GM19035 (cell line): ENCODE data around the gene CLDN16.

Experiments used
- ATAC-seq: cut with Tn5 transposase; IDR thresholded peaks from one replicate; pipeline ENCODE4 v1.9.1; 2021; ENCODE audit not compliant: unreplicated experiment

The CLDN16 gene

DNA sequence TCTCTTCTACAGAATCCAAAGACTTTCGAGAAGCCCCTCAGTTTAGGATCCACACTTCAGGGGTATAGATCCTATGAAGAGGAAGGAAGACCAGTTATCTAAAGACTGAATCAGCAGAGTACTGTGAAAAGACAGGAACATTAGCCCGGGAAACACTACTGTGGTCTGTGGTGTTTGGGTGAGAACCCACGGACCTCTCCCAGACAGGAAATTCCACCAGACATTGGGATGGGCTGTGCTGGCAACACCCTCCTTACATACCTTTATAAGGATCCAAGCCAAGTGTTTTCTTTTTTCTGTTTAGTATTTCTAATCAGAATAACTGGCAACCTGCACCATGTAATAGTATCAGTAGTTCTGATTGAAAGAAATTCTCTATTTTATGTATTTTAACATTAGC lies 47.7 kb downstream of the CLDN16 start:
- no peak for ATAC-seq

DNA sequence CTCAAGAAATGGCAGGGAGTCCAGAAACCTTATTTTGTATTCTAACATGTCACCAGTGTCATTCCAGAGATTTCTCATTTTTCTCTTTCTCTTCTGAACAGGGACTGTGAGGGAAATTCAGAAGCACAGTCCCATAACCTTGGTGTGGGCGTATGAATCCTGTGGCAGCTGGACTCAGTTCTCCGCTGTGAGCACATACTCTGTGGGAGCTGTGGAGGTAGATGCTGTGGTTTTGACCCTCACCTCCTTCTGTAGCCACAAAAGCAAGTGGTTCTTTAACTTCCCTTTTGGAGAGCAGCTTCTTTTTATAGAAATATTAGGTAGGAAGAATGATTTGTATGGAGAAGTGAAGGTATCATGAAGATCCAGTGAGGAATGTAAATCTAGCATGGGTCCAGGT lies 48.4 kb downstream of the CLDN16 start:
- ATAC-seq, result no peak

- ATAC-seq, result no peak
Measured at GRCh38 chr3:190442240-190442639, 54.3 kb downstream of the CLDN16 start.

GRCh38 chr3:190443257-190443656 lies 55.3 kb downstream of the CLDN16 start:
- ATAC-seq, result no peak

DNA sequence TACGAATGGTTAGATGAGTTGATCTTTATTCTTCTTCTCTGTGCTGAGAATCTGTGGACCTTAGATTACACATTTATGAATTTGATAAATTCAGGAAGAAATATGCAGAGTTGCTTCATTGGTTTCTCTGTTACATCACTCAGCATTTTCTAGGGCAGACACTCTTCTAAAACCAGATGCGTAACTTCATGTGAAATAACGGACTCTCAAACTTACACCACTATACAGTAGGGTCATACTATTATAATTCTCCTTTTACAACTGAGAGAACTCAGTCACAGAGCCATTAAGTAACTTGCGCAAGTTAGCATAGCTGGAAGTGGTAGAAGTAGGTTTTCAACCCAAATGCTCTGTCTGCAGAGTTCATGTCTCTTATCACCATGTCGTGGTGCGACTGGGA lies 56.0 kb downstream of the CLDN16 start:
- ATAC-seq, result no peak

DNA sequence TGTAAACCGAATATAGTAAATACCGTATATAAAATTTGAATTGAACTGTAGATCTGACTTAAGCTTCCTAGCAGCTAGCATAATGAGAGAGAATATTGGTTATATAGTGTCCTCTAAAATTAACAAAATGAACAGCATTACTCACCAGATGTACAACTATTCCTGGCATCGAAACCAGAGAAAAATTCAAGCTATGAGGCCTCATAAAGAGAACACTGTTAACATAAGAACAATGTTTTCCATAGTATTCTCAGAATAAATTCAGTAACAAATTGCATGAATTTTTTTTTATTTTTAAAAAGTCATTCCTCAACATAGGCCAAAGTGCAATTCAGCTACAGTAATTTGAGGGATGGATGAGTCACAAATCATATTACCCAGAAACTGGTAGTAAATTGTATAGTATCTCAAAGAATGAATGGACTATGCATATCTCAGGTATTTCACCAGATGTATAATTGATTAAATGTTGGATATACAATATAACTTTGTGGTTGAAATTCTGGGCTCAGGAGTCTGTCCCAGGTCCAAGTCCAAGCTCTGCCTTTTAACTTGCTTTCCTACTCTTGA lies 56.7 kb downstream of the CLDN16 start:
- no peak for ATAC-seq

- no peak for ATAC-seq
Measured at GRCh38 chr3:190446573-190447279, 58.8 kb downstream of the CLDN16 start.

DNA sequence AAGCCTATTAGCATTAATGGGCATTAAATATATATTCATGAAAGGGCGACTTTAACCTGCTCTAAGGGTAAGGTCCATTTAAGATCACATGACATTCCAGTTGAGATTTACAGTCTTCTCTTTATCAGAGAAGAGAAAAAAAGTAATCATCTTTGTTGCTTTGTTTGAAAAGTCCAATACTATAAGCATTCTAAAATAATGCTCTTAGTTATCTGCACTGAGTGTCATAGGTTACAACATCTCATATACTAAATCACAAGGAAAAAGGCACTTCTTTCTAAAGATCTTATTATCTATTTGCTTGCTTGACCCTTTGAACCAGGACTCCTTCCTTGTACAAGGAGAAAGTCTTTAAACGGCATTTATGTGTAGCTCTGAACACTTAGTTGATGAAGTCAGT lies 60.3 kb downstream of the CLDN16 start:
- no peak for ATAC-seq

GRCh38 chr3:190449801-190450200 lies 61.8 kb downstream of the CLDN16 start, which contains the start of gene TMEM207:
TMEM207 (minus strand) TSS chr3:190449901; CDS start chr3:190449809, 92 bp downstream.
- no peak for ATAC-seq

DNA sequence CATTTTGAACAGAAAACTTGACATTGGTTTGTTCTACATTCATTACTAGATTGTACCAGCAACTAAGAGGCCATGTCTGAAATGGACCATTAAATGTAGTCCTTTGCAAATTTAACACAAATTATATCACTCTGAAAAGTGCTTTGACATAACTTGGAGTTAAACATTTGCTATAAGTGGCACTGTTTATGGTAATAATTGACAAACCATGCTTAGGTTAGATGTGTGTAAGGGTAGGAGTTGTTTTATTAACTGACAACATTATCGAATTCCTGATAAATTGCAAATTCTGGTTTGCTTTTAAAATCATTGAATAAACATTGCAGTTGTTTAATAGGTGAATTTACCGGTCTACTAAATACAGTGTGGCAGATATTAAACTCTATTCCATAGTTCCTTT lies 67.9 kb downstream of the CLDN16 start:
- no peak for ATAC-seq

DNA sequence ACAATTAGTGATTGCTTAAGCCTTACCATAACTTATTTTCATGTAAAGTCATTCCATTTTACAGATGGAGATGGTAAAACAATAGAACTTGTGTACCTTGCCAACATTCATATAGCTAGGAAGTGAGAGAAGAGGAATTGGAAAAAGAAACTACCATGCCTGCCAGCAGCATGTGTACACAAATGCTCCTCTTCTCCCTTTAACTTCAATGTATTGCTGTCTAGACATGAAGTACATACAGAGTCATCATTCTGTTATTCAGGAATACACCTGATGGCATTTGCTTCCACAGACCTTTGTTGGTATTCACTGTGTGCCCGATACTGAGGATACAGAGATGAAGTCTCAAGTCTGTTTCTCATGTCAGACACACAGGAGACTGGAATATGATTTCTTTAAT lies 68.8 kb downstream of the CLDN16 start:
- ATAC-seq, result no peak

GRCh38 chr3:190458040-190458439 lies 70.1 kb downstream of the CLDN16 start:
- ATAC-seq, result no peak
